Dendritic cell treated with granulocyte-macrophage colony-stimulating factor and Interleukin-4, amounts not matched to agents 40 ng/mL and 50 ng/mL, for 4 days (primary cell): ENCODE measurements around the gene ADH4.
"Not testable (repeated sequence)": the region's sequence is repeated elsewhere in the genome, so short reads cannot be mapped to it uniquely, and the experiment has no call there.

Experiments used
- H3K27ac Mint-ChIP-seq: one replicate; pipeline ENCODE4 v1.8.0; 2022; ENCODE audit warnings: mild to moderate bottlenecking, mixed read lengths
- H3K27me3 Mint-ChIP-seq: one replicate; pipeline ENCODE4 v1.8.0; 2022; ENCODE audit warnings: mild to moderate bottlenecking, mixed read lengths
- H3K36me3 Mint-ChIP-seq: one replicate; pipeline ENCODE4 v1.8.0; 2022; ENCODE audit warnings: low read depth, mixed read lengths
- H3K4me1 Mint-ChIP-seq: one replicate; pipeline ENCODE4 v1.8.0; 2022; ENCODE audit warnings: low read depth, mixed read lengths
- H3K4me3 Mint-ChIP-seq: one replicate; pipeline ENCODE4 v1.8.0; 2022; ENCODE audit warnings: mild to moderate bottlenecking, moderate library complexity, mixed read lengths
- H3K9me3 Mint-ChIP-seq: one replicate; pipeline ENCODE4 v1.8.0; 2022; ENCODE audit warnings: mixed read lengths
- intact Hi-C: fragments of 100-400 bp; cut with micrococcal nuclease; formaldehyde crosslinking; loops from one replicate; pipeline ENCODE4 v1.15.0; 2022

The ADH4 gene

DNA sequence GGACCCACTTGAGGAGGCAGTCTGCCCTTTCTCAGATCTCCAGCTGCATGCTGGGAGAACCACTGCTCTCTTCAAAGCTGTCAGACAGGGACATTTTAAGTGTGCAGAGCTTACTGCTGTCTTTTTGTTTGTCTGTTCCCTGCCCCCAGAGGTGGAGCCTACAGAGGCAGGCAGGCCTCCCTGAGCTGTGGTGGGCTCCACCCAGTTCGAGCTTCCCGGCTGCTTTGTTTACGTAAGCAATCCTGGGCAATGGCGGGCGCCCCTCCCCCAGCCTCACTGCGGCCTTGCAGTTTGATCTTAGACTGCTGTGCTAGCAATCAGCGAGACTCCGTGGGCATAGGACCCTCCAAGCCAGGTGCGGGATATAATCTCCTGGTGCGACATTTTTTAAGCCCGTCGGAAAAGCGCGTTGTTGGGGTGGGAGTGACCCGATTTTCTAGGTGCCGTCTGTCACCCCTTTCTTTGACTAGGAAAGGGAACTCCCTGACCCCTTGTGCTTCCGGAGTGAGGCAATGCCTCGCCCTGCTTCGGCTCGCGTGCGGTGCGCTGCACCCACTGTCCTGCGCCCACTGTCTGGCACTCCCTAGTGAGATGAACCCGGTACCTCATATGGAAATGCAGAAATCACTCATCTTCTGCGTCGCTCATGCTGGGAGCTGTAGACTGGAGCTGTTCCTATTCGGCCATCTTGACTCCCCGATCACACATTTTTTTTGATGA, 26.8 kb downstream of the ADH4 start:
- intact Hi-C loops, result loop anchor here (10.0 kb wide), 1 partner anchor 688 kb away; no protein-coding TSS in a partner anchor
- not testable (repeated sequence) for H3K9me3 Mint-ChIP-seq, H3K27ac Mint-ChIP-seq

GRCh38 chr4:99109286-99109685, 34.8 kb downstream of the ADH4 start:
- H3K27ac Mint-ChIP-seq, result peak overlapping the region; percentile 28
- H3K9me3 Mint-ChIP-seq, H3K4me3 Mint-ChIP-seq, H3K36me3 Mint-ChIP-seq, intact Hi-C loops, H3K27me3 Mint-ChIP-seq: not testable (repeated sequence)
- H3K4me1 Mint-ChIP-seq, result peaks cover 14% of the 10 kb centered on the region

More for the DNA sequence above, 26.8 kb downstream of the ADH4 start:
- not testable (repeated sequence) for H3K27me3 Mint-ChIP-seq, H3K4me3 Mint-ChIP-seq, H3K4me1 Mint-ChIP-seq, H3K36me3 Mint-ChIP-seq

GRCh38 chr4:99104153-99104552, 39.9 kb downstream of the ADH4 start:
- Mint-ChIP-seq H3K4me3 (no peak overlapping the region), H3K9me3 (no peaks in the 10 kb centered on the region), H3K4me1 (peaks cover 14% of the 10 kb centered on the region), H3K27ac (no peak overlapping the region), H3K27me3 (no peaks in the 10 kb centered on the region), H3K36me3 (no peaks in the 10 kb centered on the region)
- intact Hi-C loops, result no loop called here

GRCh38 chr4:99103166-99103565, 40.9 kb downstream of the ADH4 start:
- intact Hi-C loops, result no loop called here
- Mint-ChIP-seq H3K27ac (no peak overlapping the region), H3K9me3 (no peaks in the 10 kb centered on the region), H3K27me3 (no peaks in the 10 kb centered on the region), H3K36me3 (no peaks in the 10 kb centered on the region), H3K4me1 (peaks cover 4% of the 10 kb centered on the region), H3K4me3 (no peak overlapping the region)

- no peak overlapping the region for H3K4me3 Mint-ChIP-seq
- H3K9me3 Mint-ChIP-seq, result no peaks in the 10 kb centered on the region
- no peaks in the 10 kb centered on the region for H3K4me1 Mint-ChIP-seq
- no peak overlapping the region for H3K27ac Mint-ChIP-seq
- H3K27me3 Mint-ChIP-seq, result no peaks in the 10 kb centered on the region
- H3K36me3 Mint-ChIP-seq, result no peaks in the 10 kb centered on the region
- intact Hi-C loops, result no loop called here
Observed at GRCh38 chr4:99102634-99103033, 41.5 kb downstream of the ADH4 start.

DNA sequence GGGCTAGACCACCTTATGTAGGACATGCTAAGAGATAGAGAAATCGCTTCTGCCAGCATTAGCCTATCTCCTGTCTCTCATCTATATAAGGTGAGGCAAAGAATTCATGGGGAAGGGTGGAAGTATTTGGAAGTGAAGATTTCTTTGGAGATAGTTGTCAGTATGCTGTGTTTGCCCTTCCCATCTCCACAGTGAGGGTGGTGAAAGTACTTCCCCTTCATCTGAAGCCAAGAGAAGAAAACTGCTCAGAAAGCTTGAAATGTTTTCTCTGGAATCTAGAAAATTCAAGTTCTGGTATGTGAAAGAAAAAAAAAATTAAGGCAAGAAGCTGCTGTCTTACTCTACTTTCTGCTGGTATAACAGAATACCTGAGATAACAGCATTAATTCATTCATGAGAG, 43.2 kb downstream of the ADH4 start:
- Mint-ChIP-seq H3K27me3 (peaks cover 1% of the 10 kb centered on the region), H3K27ac (no peak overlapping the region), H3K4me1 (no peaks in the 10 kb centered on the region), H3K9me3 (no peaks in the 10 kb centered on the region), H3K4me3 (no peak overlapping the region), H3K36me3 (no peaks in the 10 kb centered on the region)
- intact Hi-C loops, result no loop called here

- H3K27ac Mint-ChIP-seq, H3K4me1 Mint-ChIP-seq, H3K36me3 Mint-ChIP-seq, H3K4me3 Mint-ChIP-seq, H3K27me3 Mint-ChIP-seq, H3K9me3 Mint-ChIP-seq, intact Hi-C loops: not testable (repeated sequence)
Observed at GRCh38 chr4:99099814-99100213, 44.3 kb downstream of the ADH4 start.

DNA sequence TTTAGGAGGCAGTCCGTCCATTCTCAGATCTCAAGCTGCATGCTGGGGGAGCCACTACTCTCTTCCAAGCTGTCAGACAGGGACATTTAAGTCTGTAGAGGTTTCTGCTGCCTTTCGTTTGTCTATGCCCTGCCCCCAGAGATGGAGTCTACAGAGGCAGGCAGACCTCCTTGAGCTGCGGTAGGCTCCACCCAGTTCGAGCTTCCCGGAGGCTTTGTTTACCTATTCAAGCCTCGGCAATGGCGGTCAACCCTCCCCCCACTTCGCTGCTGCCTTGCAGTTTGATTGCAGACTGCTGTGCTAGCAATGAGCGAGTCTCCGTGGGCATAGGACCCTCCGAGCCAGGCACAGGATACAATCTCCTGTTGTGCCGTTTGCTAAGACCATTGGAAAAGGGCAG, 44.8 kb downstream of the ADH4 start:
- Mint-ChIP-seq H3K4me3 (no peak overlapping the region), H3K27ac (no peak overlapping the region), H3K9me3 (no peaks in the 10 kb centered on the region), H3K36me3 (no peaks in the 10 kb centered on the region), H3K27me3 (peaks cover 1% of the 10 kb centered on the region), H3K4me1 (no peaks in the 10 kb centered on the region)
- intact Hi-C loops, result no loop called here

- H3K9me3 Mint-ChIP-seq, intact Hi-C loops, H3K27ac Mint-ChIP-seq, H3K4me3 Mint-ChIP-seq, H3K27me3 Mint-ChIP-seq: not testable (repeated sequence)
- H3K4me1 Mint-ChIP-seq, result peaks cover 32% of the 10 kb centered on the region
- H3K36me3 Mint-ChIP-seq, result peaks cover 13% of the 10 kb centered on the region
Observed at GRCh38 chr4:99091841-99092240, 52.3 kb downstream of the ADH4 start.

DNA sequence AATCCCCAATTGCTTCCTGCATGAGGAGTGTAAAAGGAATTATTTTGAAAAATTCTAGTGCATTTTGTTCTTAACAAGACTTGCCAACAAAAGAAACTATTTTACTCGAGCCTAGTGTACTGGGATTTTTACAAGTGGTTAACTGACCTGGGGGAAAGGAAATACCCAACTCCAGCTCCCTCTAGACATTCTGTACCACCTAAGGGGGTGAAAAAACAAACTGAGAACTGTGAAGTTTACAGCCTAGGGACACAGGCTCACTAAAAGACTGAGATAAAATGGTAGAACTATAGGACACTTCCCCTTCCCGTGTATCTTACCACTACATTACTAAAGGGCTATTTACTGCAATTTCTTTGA, 52.9 kb downstream of the ADH4 start:
- H3K27me3 Mint-ChIP-seq, result peaks cover 2% of the 10 kb centered on the region
- no peak overlapping the region for H3K4me3 Mint-ChIP-seq
- H3K36me3 Mint-ChIP-seq, result peaks cover 19% of the 10 kb centered on the region
- H3K4me1 Mint-ChIP-seq, result peaks cover 38% of the 10 kb centered on the region
- H3K9me3 Mint-ChIP-seq, result no peaks in the 10 kb centered on the region
- intact Hi-C loops, result no loop called here
- no peak overlapping the region for H3K27ac Mint-ChIP-seq

DNA sequence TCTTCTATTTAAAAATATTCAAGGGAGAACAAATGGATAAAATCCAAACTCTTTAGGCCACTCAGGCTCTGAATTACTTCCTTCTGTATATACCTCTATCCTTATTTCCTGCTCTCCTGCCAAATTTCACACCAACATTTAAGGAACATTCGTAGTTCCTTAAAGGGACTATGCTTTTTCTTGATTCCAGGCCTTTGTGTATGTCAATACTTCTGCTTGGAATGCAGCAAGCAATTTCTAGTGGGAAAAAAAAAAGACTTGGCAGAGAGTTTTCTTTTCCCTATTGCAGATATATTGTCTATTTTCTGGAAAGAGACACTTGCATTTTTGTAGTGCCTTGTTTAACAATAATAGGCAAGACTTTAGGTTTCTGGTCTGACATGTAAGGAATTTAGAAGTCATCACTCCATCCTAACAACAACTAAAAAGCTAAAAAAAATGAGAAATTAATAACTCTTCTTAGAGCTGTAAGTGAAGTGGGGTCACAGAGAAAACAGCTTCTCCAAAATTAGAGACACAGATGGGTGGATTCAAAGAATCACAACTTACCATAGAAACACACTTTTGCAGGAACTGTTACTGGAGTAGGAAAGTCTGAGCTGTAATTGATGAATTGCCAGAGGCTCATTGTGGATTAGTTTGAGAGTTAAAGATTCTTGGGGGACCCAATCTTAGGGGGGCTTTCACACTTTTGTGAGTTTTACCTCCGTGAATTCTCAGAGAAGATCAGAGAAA, 53.4 kb downstream of the ADH4 start:
- intact Hi-C loops, result no loop called here
- H3K27ac Mint-ChIP-seq, result no peak overlapping the region
- H3K4me1 Mint-ChIP-seq, result peaks cover 42% of the 10 kb centered on the region
- H3K36me3 Mint-ChIP-seq, result peaks cover 24% of the 10 kb centered on the region
- H3K4me3 Mint-ChIP-seq, result no peak overlapping the region
- no peaks in the 10 kb centered on the region for H3K9me3 Mint-ChIP-seq
- H3K27me3 Mint-ChIP-seq, result peaks cover 2% of the 10 kb centered on the region

DNA sequence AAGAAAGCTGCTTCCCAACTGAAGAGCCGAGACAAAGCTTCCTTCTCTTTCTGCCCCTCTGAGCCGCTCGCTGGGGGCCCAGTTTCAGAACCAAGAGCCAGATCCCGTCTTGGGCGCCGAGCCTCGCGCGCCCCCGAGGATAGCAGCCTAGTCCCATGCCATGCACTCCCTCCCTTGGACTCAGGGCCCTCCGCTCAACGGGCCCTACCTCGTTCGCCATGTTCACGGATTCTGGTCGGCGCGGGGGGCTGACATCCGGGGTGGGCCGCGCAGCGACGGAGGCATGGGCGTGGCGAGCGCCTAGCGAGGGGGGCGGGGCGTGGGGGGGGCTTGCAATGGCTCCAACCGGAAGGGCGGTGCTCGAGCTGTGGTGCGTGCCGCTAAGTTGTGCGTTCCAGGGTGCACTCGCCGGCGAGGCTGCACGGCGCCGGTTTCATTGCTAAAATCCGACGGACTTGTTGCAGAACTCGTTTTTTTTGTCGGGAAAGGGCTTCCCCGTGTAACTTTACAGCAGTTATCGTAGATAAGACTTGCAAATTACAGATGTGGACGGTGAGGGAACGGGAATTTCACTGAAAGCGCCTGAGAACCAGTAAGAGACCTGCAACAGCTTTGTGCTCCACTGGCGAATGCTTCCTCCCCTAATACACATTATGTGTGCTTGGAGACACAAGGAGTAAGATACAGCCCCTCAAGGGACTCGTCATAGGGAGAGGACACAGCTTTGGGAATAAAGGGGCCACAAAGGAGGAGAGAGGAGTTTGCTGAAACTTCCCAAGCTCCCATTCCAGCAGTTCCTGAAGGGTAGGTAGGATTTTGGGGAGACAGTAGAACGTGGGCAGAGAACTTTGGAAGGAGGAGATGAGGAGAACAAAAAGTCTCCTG, 55.4 kb downstream of the ADH4 start, which contains the start of gene ADH5:
TSS of gene ADH5 (minus strand) at position 308 of the 885 bp plus-strand sequence. CDS start at position 220, 88 bp downstream.
- no peaks in the 10 kb centered on the region for H3K9me3 Mint-ChIP-seq
- peaks cover 42% of the 10 kb centered on the region for H3K36me3 Mint-ChIP-seq
- peak within 1 kb of the TSS; percentile 89 for H3K4me3 Mint-ChIP-seq
- H3K4me1 Mint-ChIP-seq, result peaks cover 47% of the 10 kb centered on the region
- H3K27me3 Mint-ChIP-seq, result peaks cover 2% of the 10 kb centered on the region
- intact Hi-C loops, result loop anchor here (2.0 to 10.0 kb wide), 5 partner anchors 156 to 944 kb away; partner anchors contain the start of genes DAPP1, LAMTOR3, RAP1GDS1 and STPG2
- H3K27ac Mint-ChIP-seq, result peak within 1 kb of the TSS; percentile 93

DNA sequence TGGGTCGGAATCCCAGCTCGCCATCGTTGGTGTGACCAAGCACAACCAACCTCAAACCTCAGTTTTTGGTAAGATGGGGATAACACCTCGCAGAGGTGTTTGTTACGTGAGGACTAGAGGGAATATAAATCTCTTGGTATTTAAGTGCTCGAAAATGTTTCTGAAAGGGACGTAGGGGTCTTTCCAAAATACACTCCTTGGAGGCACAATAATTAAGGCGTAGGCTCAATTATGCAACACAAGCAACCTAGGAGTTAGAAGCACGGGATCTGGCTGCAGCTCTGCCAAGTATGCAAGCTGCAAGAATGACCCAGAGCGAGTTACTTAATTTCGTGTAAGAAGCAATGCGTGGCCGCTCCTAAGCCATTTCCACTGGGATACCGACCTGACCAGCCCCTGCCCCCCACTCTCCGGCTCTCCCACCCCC, 56.1 kb downstream of the ADH4 start:
- Mint-ChIP-seq H3K4me3 (peak overlapping the region; percentile 89), H3K4me1 (peaks cover 47% of the 10 kb centered on the region), H3K27me3 (peaks cover 2% of the 10 kb centered on the region), H3K36me3 (peaks cover 49% of the 10 kb centered on the region), H3K27ac (peak overlapping the region; percentile 93), H3K9me3 (no peaks in the 10 kb centered on the region)
- intact Hi-C loops, result loop anchor here (2.0 to 10.0 kb wide), 5 partner anchors 156 to 943 kb away; partner anchors contain the start of genes DAPP1, LAMTOR3, RAP1GDS1 and STPG2
